GM12872 (cell line): ENCODE data around the gene BIRC7.

Experiments used
- TF ChIP-seq, protein P1 (sequence below): IDR thresholded peaks from 3 replicates; pipeline ENCODE4 v1.5.1; 2011; ENCODE audit warnings: low read depth, mild to moderate bottlenecking, low read length, moderate library complexity; ENCODE audit not compliant: insufficient read depth

The BIRC7 gene

DNA sequence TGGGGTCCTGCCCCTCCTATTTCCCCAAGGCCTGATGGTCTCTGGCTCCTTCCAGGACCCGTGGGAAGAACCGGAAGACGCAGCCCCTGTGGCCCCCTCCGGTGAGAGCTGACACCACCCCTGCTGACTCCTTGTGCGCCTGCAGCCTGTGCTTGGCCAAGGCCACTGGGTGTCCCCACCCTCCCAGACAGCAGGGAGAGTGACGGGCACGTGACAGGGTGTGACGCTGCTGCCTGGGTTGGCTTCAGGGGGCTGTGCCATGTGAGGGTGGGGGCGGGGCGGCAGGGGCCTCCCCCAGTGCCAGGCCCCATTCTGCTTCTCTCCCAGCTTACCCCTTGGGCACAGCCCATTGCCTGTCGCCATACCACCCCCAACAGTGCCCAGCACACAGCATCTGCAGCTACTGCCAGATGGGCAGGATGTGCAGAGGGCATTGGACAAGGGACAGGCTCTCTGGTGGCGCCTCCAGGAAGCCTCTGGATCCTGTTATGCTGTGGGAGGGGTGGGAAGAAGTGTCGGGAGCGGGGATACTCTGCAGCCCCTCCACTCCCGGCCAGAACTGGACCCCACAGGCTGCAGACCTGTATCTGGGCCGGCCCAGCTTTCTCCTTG, 2.9 kb downstream of the BIRC7 start:
- TF ChIP-seq, protein P1, sequence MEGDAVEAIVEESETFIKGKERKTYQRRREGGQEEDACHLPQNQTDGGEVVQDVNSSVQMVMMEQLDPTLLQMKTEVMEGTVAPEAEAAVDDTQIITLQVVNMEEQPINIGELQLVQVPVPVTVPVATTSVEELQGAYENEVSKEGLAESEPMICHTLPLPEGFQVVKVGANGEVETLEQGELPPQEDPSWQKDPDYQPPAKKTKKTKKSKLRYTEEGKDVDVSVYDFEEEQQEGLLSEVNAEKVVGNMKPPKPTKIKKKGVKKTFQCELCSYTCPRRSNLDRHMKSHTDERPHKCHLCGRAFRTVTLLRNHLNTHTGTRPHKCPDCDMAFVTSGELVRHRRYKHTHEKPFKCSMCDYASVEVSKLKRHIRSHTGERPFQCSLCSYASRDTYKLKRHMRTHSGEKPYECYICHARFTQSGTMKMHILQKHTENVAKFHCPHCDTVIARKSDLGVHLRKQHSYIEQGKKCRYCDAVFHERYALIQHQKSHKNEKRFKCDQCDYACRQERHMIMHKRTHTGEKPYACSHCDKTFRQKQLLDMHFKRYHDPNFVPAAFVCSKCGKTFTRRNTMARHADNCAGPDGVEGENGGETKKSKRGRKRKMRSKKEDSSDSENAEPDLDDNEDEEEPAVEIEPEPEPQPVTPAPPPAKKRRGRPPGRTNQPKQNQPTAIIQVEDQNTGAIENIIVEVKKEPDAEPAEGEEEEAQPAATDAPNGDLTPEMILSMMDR: 0 out of 3 replicates have a peak, but pooled peaks have one; percentile 28

- TF ChIP-seq, protein P1: no peak
These were observed 3.7 kb downstream of the BIRC7 start for GRCh38 chr20:63239431-63239830.

DNA sequence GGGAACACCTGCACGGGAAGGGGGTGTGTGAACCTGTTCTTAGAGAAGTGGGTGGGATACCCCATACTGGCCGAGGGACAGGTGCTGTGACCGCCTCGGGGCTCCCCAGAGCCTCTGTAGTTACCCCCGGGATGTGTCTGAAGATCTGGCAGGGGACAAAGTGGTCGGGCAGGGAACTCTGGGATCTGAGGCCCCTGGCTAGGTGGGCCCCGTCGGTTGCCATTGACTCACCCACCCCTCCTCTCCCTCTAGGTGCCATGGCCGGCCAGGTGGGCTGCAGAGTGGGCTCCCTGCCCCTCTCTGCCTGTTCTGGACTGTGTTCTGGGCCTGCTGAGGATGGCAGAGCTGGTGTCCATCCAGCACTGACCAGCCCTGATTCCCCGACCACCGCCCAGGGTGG, 4.3 kb downstream of the BIRC7 start:
- TF ChIP-seq, protein P1: no peak

DNA sequence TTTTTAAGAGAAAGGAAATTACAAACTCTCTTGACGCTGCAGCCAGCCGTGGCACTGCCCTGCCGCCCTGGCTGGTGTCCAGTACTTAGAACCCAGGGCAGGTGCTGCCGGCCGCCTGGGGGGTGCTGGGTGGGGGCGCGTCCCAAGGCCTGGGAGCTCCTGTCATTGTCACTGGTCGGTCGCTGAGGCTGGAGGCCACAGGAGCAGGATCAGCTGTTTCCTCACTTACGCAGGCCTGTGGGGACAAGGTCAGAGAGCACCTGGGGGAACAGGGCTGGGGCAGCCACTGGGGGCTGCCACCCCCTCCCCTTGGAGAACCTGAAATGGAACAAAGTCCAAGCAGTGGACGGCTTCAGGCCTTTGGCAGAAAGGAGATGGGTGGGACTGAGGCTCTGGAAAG, 5.6 kb downstream of the BIRC7 start:
- TF ChIP-seq, protein P1: no peak

DNA sequence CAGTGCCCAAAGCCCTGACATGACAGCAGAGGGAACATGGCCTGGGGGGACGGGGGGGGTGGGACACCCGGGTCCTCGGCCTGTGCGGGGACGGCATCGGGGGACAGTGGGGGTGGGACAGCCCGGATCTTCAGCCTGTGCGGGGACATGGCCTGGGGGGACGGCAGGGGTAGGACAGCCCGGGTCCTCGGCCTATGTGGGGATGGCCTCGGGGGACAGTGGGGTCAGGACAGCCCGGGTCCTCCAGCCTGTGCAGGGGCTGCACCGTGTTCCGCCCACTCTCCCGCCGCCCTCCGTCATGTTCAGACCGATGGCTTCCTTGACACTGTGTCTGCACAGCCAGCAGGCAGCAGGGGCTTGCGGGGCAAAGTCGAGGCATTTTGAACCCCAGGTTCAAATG, 7.0 kb downstream of the BIRC7 start:
- TF ChIP-seq, protein P1: no peak

GRCh38 chr20:63243604-63244247, 8.0 kb downstream of the BIRC7 start:
- TF ChIP-seq, protein P1: no peak

GRCh38 chr20:63244468-63244867, 8.8 kb downstream of the BIRC7 start:
- TF ChIP-seq, protein P1: no peak
